COLO668 (cell line): ENCODE measurements around the gene MAPK1.
"Not testable (repeated sequence)": the region's sequence is repeated elsewhere in the genome, so short reads cannot be mapped to it uniquely, and the experiment has no call there.

Source experiments
- DNase-seq: peaks from one replicate; lab custom pipeline; 2025; ENCODE audit not compliant: unreplicated experiment; lab: John Stamatoyannopoulos, UW

The MAPK1 gene

DNA sequence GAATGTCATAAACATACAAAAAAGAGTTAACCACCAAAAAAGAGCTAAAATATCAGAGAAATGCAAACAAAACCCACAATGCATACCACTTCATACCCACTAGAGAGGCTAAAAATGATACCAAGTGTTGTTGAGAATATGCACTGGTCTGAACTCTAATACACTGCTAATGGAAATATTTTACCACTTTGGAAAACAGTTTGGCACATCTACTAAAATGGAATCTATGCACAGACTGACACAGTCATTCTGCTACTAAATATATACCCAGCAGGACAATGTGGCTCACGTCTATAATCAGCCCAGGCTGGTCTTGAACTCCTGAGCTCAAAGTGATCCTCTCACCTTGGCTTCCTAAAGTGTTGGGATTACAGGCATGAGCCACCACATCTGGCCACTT, 18.0 kb downstream of the MAPK1 start:
- DNase-seq, result no peak

DNA sequence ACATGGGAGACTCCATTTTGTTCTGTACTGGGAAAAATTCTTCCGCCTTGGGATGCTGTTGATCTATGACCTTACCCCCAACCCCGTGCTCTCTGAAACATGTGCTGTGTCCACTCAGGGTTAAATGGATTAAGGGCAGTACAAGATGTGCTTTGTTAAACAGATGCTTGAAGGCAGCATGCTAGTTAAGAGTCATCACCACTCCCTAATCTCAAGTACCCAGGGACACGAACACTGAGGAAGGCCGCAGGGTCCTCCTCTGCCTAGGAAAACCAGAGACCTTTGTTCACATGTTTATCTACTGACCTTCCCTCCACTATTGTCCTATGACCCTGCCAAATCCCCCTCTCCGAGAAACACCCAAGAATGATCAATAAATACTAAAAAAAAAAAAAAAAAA, 19.4 kb downstream of the MAPK1 start:
- not testable (repeated sequence) for DNase-seq

DNA sequence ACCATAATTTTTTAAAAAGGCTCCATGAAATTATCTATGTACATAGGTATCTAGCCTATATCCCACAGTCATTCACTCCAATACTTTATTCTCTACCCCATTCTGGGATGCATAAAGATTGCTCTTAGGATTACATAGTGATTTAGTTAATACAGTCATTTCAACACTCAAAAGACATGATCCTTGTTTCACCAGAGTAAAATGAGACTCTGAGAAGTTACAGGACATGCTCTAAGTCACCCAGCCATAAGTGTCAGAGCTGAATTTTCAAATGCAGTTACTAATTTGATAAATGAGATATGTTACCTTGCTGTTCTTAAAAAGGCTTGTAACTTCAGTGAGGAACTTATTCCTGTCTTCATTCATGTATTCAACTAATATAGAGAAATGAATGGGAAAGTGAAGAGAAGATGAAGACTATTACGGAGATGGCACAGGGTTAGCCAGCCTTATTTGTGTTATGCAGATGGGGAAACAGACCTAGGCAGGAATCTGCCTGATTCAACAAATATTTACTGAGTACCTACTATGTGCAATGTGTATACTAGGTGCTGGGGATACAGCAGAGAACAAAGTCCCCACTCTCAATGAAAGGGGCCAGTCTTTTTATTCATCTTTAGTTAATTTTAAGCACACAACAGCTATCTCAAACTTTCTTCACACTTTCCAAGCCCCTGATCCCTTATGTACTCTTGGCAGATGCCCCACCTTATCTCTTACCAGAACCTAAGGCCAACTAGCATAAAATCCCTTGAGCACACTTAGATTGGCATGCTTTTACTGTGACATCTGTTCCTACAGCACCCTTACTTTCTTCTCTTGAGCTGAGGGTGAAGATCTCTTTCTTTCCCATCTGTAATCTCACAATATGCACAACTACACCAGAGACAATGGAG, 21.6 kb downstream of the MAPK1 start:
- DNase-seq, result no peak

DNA sequence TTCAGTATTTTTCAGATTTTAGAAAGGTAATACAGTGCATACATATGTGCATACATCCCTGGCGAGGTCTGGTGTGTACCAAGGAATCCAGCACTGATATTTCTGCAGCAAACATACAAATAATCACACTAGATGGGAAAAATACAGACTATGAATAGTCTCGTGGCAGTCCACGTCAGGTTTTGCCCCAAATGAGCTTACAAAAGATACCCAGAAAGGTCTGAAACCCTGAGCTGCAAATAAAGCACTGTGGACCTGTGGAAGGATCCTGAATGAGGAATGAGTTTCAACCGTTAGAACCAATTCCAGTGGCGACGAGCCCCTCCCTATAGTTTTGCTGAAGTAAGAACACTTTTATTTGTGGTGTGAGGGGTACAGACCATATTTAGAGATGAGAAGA, 24.5 kb downstream of the MAPK1 start:
- no peak for DNase-seq

DNA sequence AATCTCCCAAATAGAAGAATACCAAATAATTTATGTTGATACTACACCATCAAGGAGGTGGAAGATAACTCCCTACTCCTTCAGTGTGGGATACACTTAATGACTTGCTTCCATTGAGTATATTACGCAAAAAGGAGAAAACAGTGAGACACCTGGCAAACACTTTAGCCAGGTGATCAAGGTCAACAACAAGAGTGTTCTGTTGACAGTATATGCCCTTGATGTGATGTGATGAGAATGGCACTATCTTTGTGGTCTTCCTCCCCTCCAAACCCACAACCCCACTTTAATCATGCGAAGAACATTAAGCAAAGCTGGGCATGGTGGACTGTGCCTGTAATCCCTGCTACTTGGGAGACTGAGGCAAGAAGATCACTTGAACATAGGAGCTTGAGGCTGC, 26.0 kb downstream of the MAPK1 start:
- DNase-seq, result no peak

DNA sequence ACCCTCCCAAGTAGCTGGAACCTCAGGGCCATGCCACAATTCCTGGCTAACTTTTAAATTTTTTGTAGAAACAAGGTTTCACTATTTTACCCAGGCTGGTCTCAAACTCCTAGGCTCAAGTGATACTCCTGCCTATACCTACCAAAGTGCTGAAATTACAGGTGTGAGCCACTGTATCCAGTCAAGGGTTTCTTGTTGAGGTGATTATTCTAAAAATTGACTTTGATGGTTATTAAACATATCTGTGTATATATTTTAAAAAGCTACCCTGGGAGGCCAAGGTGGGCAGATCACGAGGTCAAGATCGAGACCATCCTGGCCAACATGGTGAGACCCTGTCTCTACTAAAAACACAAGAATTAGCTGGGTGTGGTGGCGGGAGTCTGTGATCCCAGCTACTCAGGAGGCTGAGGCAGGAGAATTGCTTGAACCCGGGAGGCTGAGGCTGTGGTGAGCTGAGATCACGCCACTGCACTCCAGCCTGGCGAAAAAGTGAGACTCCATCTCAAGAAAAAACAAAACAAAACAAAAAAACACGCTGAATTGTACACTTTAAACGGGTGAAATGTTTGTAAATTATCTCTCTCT, 27.1 kb downstream of the MAPK1 start:
- no peak for DNase-seq

DNA sequence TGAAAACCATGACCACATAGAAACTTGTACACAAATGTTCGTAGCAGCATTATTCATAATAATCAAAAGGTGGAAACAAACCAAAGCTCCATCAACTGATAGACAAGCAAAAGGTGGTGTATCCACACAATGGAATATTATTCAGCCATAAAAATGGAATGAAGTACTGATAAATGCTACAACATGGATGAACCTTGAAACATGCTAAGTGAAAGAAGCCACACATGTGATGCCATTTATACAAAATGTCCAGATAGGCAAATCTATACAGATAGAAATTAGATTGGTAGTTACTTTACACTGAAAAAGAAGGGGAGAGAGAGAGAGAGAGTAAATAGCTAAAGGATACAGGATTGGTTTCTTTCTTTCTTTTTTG, 27.7 kb downstream of the MAPK1 start:
- DNase-seq, result no peak

DNA sequence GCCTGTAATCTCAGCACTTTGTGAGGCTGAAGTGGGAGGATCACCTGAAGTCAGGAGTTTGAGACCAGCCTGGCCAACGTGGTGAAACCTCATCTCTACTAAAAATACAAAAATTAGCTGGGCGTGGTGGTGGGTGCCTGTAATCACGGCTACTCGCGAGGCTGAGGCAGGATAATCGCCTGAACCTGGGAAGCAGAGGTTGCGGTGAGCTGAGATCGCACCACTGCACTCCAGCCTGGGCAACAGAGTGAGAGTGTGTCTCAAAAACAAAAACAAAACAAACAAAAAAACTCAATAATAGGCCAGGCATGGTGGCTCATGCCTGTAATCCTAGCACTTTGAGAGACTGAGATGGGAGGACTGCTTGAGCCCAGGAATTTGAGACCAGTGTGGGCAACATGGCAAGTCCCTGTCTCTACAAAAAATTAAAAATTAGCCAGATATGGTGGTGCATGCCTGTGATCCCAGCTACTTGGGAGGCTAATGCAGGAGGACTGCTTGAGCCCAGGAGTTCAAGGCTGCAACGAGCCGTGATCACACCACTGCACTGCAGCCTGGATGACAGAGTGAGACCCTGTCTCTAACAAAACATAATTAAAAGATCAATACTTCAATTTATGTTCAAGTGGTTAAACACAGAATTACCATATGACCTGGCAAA, 28.2 kb downstream of the MAPK1 start:
- not testable (repeated sequence) for DNase-seq

DNA sequence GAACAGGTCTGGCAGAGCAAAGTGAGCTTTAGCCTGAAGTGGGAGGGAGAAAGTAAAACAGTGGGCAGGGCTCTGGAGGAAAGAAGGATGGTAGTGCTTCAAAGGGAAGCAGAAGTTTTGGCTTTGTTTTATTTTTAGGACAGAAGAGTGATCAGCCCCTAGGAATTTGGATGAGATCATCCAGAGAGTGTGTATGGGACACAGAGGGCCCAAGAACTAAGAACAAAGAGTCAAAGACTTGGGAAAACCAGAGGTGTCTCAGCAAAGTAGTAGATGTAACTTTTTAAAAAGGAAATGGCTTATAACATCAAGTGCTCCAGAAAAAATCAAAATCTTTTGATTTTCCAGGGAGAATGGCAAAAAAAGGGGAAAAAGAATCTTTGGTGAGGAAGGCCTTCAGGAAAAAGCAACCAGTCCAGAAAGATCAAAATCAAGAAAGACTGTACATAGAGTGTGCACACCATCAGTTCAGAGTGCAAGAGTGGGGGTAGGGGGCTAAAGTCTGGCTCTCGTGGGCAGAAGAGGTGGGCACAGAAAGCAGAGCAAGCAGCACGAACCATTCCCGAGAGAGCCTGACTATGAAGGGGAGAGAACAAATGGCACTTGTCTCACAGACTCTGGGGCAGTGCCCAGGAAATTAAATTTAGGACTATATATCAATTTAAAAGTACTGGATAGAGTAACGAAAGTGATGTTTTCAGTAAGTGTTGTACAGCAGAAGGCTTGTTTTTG, 30.0 kb downstream of the MAPK1 start:
- DNase-seq, result no peak

DNA sequence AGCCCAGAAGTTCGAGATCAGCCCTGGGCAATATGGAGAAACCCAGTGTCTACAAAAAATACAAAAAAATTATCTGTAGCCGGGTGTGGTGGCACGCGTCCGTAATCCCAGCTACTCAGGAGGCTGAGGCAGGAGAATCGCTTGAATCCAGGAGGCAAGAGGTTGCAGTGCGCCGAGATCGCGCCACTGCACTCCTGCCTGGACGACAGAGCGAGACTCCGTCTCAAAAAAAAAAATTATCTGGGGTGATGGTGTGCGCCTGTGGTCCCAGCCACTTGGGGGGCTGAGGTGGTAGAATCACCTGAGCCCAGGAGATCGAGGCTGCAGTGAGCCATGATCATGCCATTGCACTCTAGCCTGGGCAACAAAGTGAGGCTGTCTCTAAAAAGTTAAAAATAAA, 31.0 kb downstream of the MAPK1 start:
- DNase-seq, result not testable (repeated sequence)

DNA sequence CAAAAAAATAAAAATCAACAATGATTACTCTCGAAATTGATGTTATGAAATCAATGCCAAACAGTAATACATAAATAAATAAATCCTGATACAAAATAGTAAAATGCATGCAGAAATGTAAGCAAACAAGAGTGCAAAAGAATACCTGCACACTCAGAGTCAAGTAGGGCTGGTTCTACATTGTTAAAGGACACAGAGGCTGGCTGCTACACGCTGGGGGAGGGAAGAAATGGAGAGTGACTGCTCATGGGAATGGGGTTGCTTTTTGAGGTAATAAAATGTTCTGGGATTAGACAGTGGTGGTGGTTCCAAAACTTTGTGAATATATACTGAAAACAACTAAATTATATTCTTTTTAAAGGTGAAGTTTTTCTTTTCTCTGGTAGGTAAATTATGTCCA, 32.1 kb downstream of the MAPK1 start:
- no peak for DNase-seq

DNA sequence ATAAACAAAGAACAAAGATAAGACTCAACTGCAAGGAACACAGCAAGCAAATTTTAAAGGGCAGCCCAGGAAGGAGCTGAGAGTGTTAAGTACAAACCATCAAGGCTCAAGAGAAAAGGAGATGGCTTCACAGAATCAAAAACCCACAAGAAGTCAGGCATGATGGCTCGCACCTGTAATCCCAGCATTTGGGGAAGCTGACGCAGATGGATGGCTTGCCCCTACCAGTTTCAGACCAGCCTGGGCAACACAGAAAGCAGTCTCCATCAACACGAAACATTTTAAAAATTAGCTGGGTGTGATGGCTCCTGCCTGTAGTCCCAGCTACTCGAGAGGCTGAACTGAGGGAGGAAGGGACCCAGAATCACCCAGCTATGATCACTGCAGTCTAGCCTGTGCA, 32.6 kb downstream of the MAPK1 start:
- DNase-seq, result no peak

DNA sequence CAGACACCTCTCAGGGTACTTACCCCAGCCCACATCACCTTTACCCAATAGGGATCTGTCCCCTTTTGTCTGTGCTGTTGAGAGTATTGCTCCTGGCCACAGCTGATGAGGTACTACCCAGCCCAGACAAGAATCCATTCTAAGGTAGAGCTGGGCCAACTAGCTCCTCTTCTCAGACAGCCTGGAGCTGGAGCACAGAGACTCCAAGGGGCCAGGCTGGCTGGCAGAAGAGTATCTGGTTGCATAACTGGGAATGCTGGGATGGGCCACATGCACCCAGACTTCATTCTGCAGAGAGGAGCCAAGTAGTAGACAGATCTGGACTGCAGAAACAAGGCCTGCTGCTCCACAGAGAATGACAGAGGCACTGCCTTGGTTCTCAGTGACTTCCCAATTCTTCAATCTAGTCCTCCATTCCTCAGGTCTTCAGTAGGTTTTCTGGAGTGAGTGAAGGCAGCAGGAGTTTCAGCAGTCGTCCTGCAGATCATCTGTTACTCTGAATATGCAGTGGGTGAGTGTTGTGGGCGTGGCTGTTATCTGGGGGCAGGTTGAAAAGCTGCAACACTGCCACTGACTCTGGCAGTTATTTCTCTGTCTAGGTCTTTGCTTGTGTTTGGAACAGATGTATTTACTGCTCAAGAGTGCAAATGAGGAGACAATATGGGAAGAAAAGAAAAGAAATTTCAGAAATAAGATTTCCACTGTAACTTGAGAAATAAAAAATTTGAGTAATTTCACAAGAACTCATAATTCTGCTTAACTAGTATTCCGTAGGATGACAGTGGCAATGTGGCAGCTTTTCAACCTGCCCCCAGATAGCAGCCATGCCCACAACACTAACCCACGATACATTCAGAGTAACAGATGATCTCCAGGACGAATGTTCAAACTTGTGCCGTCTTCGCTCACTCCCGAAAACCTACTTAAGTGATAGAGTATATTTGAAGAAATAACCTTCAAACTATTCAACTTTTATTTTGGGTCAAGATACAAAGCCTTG, 34.9 kb downstream of the MAPK1 start:
- no peak for DNase-seq

DNA sequence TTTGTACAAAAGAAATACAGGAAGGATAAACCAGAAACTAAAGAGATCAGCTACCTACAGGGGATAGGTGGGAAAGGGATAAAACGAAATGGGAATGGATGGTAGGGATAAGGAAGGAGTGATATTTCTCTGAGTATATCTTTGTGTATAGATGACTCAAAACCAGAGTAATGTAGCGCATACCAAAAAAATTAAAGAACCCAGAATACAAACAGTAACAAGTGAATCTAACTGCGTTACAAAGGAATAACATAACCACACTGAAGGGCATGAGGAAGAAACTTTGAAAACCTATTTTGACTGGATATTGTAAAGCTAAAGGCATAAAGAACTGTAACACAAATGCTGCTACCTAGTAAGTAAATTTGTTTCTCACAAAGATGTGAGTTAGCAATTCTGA, 37.9 kb downstream of the MAPK1 start:
- DNase-seq, result no peak

DNA sequence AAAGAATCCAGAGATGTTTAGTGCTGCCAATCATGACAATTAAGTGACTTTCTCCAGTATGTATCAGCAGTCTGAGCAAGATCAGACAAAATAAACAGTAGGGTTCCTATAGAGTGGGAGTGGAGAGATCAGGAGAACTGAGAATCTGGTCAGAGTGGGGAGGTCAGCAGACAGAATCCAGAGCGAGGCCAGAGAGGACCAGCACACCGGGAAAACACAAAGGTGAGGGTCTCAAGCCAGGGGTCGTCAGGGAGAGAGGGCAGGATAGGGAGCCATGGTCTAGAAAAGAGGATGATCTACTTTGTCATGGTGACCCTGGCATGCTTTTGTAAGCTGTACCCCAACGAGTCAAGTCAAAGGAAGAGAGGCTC, 39.2 kb downstream of the MAPK1 start:
- no peak for DNase-seq

DNA sequence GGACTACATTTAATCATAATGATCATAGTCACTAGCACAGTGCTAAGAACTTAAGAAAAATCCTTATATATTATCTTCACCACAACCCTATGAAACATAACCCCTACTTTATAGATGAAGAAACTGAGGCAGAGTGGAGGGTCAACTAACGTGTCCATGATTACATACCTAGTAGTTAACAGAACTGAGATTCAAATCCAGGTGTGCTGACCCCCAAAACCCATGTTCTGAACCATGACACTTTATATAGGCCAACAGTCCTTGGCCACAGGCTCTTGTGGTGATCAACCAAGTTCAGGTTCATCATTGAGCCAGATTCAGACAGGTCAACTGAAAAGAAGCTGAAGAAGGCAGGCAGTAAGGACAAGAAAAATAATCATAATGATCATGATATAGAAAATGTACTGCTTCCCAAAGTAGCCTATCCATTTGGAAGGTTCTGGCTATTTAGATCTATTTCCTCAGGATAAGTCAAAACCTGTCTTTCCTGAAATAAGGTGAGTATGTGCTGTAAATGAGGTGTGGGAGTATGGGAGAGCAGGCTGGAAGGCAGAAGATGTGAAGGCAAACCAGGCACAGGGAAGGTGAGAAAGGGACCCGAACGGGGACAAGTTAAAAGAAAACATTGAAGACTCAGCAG, 39.7 kb downstream of the MAPK1 start:
- no peak for DNase-seq

DNA sequence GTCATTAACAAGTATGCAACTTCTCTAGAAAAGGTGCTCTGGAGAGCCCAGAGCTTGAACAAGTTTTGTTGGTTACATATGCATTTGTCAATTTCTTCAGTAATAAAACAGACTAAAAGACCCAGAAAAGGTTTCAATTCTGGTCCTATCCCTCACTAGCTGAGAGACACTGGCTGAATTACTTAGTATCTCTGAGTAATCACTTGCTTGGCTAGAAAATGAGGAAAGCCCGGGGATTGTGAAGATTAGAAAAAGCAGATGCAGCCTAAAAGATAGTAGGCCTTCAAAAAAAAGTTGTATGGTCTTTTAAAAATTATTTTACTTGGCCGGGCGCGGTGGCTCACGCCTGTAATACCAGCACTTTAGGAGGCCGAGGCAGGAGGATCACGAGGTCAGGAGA, 41.2 kb downstream of the MAPK1 start:
- DNase-seq, result no peak

DNA sequence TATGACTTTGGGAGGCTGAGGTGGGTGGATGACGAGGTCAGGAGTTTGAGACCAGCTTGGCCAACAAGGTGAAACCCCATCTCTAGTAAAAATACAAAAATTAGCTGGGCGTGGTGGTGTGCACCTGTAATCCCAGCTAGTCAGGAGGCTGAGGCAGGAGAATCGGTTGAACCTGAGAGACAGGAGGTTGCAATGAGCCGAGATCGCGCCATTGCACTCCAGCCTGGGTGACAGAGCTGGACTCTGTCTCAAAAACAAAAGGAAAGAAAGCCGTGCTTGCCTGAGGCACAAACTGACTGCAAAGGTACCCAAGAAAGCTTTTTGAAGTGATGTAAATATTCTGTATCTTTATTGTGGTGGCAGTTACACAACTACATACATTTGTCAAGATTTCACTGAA, 42.5 kb downstream of the MAPK1 start:
- not testable (repeated sequence) for DNase-seq

DNA sequence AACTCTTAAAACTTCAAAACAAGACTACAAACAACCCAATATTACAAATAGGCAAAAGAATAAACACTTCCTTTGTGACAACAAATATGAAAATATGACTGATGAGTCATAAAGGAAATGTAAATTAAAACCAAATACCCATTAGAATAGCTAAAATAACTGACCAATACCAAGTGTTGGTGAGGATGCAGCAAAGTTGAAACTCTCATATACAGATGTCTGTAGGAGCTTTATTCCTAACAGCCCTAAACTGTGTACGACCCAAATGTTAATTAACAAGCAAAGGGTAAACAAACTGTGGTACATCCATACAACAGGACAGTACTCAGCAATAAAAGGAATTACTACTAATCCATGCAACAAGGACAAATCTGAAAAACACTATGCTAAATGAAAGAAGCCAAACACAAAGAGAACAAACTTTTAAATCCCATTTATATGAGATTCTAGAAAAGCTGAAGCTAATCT, 43.0 kb downstream of the MAPK1 start:
- DNase-seq, result no peak
